Gastrocnemius medialis (tissue), 4 donors: ENCODE data around the gene KLK6.

Source experiments
- CTCF ChIP-seq, 5 experiments: fragments of 450-650 bp in 3 of 5; fragments of 200-600 bp in 2 of 5; sonication (generic) in 2 of 5; IDR thresholded peaks in 4 of 5; conservative IDR thresholded peaks in 1 of 5; 1 replicate in 4 of 5; 2 replicates in 1 of 5; pipeline ENCODE4 v1.5.1; 2016 to 2019; ENCODE audit warnings: antibody characterized with exemption in 5 of 5, mild to moderate bottlenecking in 3 of 5, moderate library complexity in 3 of 5
- POLR2A ChIP-seq, 2 donors: fragments of 450-650 bp; IDR thresholded peaks; one replicate each; pipeline ENCODE4 v1.6.1; 2017; ENCODE audit warnings: antibody characterized with exemption in 2 of 2, mild to moderate bottlenecking in 2 of 2, moderate library complexity in 2 of 2

DNA sequence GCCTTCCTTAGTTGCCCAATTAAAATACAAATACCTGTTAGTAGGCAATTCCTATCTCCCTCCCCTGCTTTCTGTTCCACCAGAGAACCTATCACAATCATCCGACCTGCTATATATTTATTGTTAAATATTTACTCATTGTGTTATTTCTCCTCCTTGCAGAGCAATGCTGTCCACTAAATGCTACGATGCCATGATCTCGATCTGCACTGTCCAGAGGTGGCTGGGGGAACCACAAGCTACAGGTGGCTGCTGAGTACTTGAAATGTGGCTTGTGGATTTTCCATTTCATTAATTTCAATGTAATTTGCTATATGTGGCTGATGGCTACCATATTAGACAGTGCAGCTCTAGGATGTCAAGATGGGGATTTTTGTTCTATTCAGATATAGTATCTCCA, 5.1 kb downstream of the KLK6 start:
- TF ChIP-seq CTCF (IDR thresholded peaks at IDR 0.05 in 4 of 5, conservative IDR thresholded peaks at IDR 0.05 in 1 of 5) (no peak), POLR2A (IDR thresholded peaks at IDR 0.05) (no peak)
